ENCODE measurements around the gene SMC3.
"Not testable (repeated sequence)": the region's sequence is repeated elsewhere in the genome, so short reads cannot be mapped to it uniquely, and the experiment has no call there.

Gene SMC3

GRCh38 chr10:110600487-110601101 lies 33.1 kb downstream of the SMC3 start:
- TF ChIP-seq, protein P1, sequence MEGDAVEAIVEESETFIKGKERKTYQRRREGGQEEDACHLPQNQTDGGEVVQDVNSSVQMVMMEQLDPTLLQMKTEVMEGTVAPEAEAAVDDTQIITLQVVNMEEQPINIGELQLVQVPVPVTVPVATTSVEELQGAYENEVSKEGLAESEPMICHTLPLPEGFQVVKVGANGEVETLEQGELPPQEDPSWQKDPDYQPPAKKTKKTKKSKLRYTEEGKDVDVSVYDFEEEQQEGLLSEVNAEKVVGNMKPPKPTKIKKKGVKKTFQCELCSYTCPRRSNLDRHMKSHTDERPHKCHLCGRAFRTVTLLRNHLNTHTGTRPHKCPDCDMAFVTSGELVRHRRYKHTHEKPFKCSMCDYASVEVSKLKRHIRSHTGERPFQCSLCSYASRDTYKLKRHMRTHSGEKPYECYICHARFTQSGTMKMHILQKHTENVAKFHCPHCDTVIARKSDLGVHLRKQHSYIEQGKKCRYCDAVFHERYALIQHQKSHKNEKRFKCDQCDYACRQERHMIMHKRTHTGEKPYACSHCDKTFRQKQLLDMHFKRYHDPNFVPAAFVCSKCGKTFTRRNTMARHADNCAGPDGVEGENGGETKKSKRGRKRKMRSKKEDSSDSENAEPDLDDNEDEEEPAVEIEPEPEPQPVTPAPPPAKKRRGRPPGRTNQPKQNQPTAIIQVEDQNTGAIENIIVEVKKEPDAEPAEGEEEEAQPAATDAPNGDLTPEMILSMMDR (IDR thresholded peaks at IDR 0.05; ENCODE audit: control insufficient read depth, insufficient read depth, low read depth, low read length, missing control alignments), result peak; percentile 57
- DNase-seq (ENCODE audit: low read depth), result peak; percentile 20
- H3K4me3 ChIP-seq (ENCODE audit: control insufficient read depth, low read depth, low read length), result no peak overlapping the region

DNA sequence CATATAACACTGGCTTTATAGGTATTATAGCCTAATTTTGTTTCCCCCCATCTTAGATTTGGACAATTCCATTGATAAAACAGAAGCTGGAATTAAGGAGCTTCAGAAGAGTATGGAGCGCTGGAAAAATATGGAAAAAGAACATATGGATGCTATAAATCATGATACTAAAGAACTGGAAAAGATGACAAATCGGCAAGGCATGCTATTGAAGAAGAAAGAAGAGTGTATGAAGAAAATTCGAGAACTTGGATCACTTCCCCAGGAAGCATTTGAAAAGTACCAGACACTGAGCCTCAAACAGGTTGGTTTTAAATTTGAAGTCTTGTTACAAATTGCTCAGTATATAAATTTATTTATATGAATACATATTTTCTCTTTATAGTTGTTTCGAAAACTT lies 34.1 kb downstream of the SMC3 start:
- no peak overlapping the region for H3K4me3 ChIP-seq (ENCODE audit: control insufficient read depth, low read depth, low read length)
- no peak for DNase-seq (ENCODE audit: low read depth)
- TF ChIP-seq, protein P1 (IDR thresholded peaks at IDR 0.05; ENCODE audit: control insufficient read depth, insufficient read depth, low read depth, low read length, missing control alignments), result no peak

DNA sequence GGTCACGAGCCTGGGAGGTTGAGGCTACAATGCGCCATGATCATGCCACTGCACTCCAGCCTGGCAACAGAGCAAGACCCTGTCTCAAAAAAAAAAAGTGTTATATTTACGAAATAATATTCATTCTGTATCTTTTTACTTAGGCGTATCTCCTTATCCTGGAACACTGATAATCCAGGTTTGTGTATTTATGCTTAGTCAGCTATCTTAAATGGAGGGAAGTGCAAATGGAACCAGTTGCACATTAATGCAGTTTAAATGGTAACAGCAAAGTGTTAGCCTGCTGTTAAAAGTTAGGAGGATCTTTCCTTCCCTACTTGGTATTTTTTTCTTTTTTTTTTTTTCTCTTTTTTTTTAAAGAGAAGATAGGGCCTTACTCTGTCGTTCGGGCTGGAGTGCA lies 40.6 kb downstream of the SMC3 start:
- no peak overlapping the region for H3K4me3 ChIP-seq (ENCODE audit: control insufficient read depth, low read depth, low read length)
- TF ChIP-seq, protein P1 (IDR thresholded peaks at IDR 0.05; ENCODE audit: control insufficient read depth, insufficient read depth, low read depth, low read length, missing control alignments), result no peak
- no peak for DNase-seq (ENCODE audit: low read depth)

DNA sequence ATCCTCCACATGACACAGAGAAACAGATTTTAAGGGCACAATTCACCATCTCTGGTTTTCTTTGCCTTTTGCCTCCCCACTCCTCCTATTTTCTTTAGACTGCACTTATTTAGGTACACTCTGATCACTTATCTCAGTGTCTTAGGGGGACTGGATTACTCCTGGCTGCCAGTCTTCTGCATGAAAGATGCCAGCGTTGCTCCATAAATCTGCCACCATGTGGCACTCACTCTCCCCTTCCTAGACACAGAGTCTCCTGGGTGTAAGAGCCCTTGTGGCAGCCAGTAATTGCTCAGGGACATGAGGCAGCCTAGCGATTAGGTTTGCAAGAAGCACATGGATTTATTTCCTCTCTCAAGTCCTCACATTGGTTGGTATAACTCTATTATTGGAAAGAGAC lies 42.1 kb downstream of the SMC3 start:
- DNase-seq (ENCODE audit: low read depth), result no peak
- H3K4me3 ChIP-seq (ENCODE audit: control insufficient read depth, low read depth, low read length), result no peak overlapping the region
- TF ChIP-seq, protein P1 (IDR thresholded peaks at IDR 0.05; ENCODE audit: control insufficient read depth, insufficient read depth, low read depth, low read length, missing control alignments), result no peak

GRCh38 chr10:110610308-110610774 lies 42.8 kb downstream of the SMC3 start:
- DNase-seq (ENCODE audit: low read depth), result no peak
- TF ChIP-seq, protein P1 (IDR thresholded peaks at IDR 0.05; ENCODE audit: control insufficient read depth, insufficient read depth, low read depth, low read length, missing control alignments), result peak; percentile 85
- H3K4me3 ChIP-seq (ENCODE audit: control insufficient read depth, low read depth, low read length), result no peak overlapping the region

- not testable (repeated sequence) for H3K4me3 ChIP-seq (ENCODE audit: control insufficient read depth, low read depth, low read length); DNase-seq (ENCODE audit: low read depth)
Observed at GRCh38 chr10:110610781-110611180, 43.3 kb downstream of the SMC3 start.

- no peak for DNase-seq (ENCODE audit: low read depth)
- H3K4me3 ChIP-seq (ENCODE audit: control insufficient read depth, low read depth, low read length), result no peak overlapping the region
- TF ChIP-seq, protein P1 (IDR thresholded peaks at IDR 0.05; ENCODE audit: control insufficient read depth, insufficient read depth, low read depth, low read length, missing control alignments), result no peak
Observed at GRCh38 chr10:110612087-110612486, 44.6 kb downstream of the SMC3 start.
